Fibroblast of the aortic adventitia (primary cell): ENCODE measurements around the gene NMUR1. TPM values are rescaled to one million over a fixed set of nuclear protein-coding genes. Genes with fewer than 3 reads are reported as not detected.
A peak's percentile ranks its signal among the peaks of the same experiment; 100 is the strongest.

ENCODE experiments used
- DNase-seq: peaks from one replicate; pipeline ENCODE4 v3.0.0-alpha.2; 2010; ENCODE audit warnings: low read depth
- H3K4me3 ChIP-seq: 2 replicates; pipeline ENCODE4 v1.5.1; 2011; ENCODE audit warnings: low read depth, mild to moderate bottlenecking, control low read depth, low read length, moderate library complexity
- CTCF ChIP-seq: IDR thresholded peaks from 2 replicates; pipeline ENCODE4 v1.5.1; 2011; ENCODE audit warnings: mild to moderate bottlenecking, low read length, control low read depth, inconsistent platforms; ENCODE audit not compliant: insufficient read depth
- total RNA-seq: library from RNA; depleted of rRNA; stranded (reverse); fragments of >200 nt; gene quantifications from 2 replicates; pipeline ENCODE4 v1.2.3, GENCODE V29; 2012; ENCODE audit warnings: low replicate concordance

NMUR1 gene
- total RNA-seq, 1 donor, result not detected

- TF ChIP-seq CTCF, result no peak
- DNase-seq, result no peak
- no peak overlapping the region for H3K4me3 ChIP-seq
These were observed 27.6 kb downstream of the NMUR1 start for GRCh38 chr2:231502596-231502995.

- no peak for DNase-seq
- H3K4me3 ChIP-seq, result no peak overlapping the region
- TF ChIP-seq CTCF, result no peak
These were observed 32.6 kb downstream of the NMUR1 start for GRCh38 chr2:231497651-231498050.

GRCh38 chr2:231494669-231495068 lies 35.6 kb downstream of the NMUR1 start:
- no peak for DNase-seq
- no peak for TF ChIP-seq CTCF
- H3K4me3 ChIP-seq, result no peak overlapping the region

GRCh38 chr2:231490801-231491200 lies 39.4 kb downstream of the NMUR1 start:
- DNase-seq, result no peak
- TF ChIP-seq CTCF, result no peak
- no peak overlapping the region for H3K4me3 ChIP-seq

GRCh38 chr2:231489990-231490389 lies 40.3 kb downstream of the NMUR1 start:
- H3K4me3 ChIP-seq, result no peak overlapping the region
- TF ChIP-seq CTCF, result peak; percentile 34
- DNase-seq, result no peak

- no peak for TF ChIP-seq CTCF
- no peak overlapping the region for H3K4me3 ChIP-seq
- DNase-seq, result no peak
These were observed 41.9 kb downstream of the NMUR1 start for GRCh38 chr2:231488331-231488730.

GRCh38 chr2:231486851-231487596 lies 43.2 kb downstream of the NMUR1 start:
- TF ChIP-seq CTCF, result no peak
- H3K4me3 ChIP-seq, result no peak overlapping the region
- DNase-seq, result no peak
